Panc1 (cell line): Measurements from ENCODE around the gene CARD10. TPM values are rescaled to one million over a fixed set of nuclear protein-coding genes. Genes with fewer than 3 reads are reported as not detected.
A peak's percentile ranks its signal among the peaks of the same experiment; 100 is the strongest.

Experiments
- ATAC-seq: fragments of 200-7000 bp; cut with Tn5 transposase; 2 replicates; pipeline ENCODE4 v1.9.1; 2020; ENCODE audit warnings: mild to moderate bottlenecking, moderate library complexity
- BruUV-seq: library from RNA; stranded (reverse); fragments of 400-500 nt; replicated peaks from 2 replicates; lab custom pipeline; 2021; lab: Mats Ljungman, UMichigan
- CTCF ChIA-PET: fragments of 300-600 bp; sonication (Branson Sonifier 250); formaldehyde crosslinking; loops from one replicate; lab custom pipeline; 2022; ENCODE audit warnings: antibody characterized with exemption; lab: Charles Lee
- POLR2A ChIA-PET: fragments of 300-600 bp; sonication (Branson Sonifier 250); formaldehyde crosslinking; loops from one replicate; lab custom pipeline; 2022; ENCODE audit warnings: antibody characterized with exemption; lab: Charles Lee
- DNase-seq: peaks from one replicate; pipeline ENCODE4 v3.0.0-alpha.2; 2010; ENCODE audit warnings: low read depth, low spot score
- H3K27ac ChIP-seq: 2 replicates; pipeline ENCODE4 v1.5.1; 2011; ENCODE audit warnings: mild to moderate bottlenecking, low read length, inconsistent platforms
- H3K27me3 ChIP-seq: fragments of 200-500 bp; sonication (Bioruptor generic); 2 replicates; pipeline ENCODE4 v1.6.0; 2014; ENCODE audit warnings: low read length, inconsistent platforms; ENCODE audit not compliant: control insufficient read depth, insufficient read depth
- H3K36me3 ChIP-seq: fragments of 200-500 bp; sonication (Bioruptor generic); 2 replicates; pipeline ENCODE4 v1.5.1; 2014; ENCODE audit warnings: inconsistent platforms, mild to moderate bottlenecking, low read length, moderate library complexity; ENCODE audit not compliant: control insufficient read depth, insufficient read depth
- H3K4me1 ChIP-seq: 2 replicates; pipeline ENCODE4 v1.5.1; 2011; ENCODE audit warnings: inconsistent platforms, mild to moderate bottlenecking, low read length, moderate library complexity; ENCODE audit not compliant: control insufficient read depth, insufficient read depth
- H3K4me3 ChIP-seq, 2 experiments: 2 replicates each; pipeline ENCODE4 v1.5.1; 2011 to 2012; ENCODE audit warnings: low read depth in 2 of 2, low read length in 2 of 2, mild to moderate bottlenecking in 2 of 2, inconsistent platforms in 1 of 2, moderate library complexity in 1 of 2
- H3K9me3 ChIP-seq: fragments of 200-500 bp; sonication (Bioruptor generic); 2 replicates; pipeline ENCODE4 v1.5.1; 2014; ENCODE audit warnings: low read depth, mild to moderate bottlenecking, inconsistent platforms, low read length, moderate library complexity; ENCODE audit not compliant: control insufficient read depth, insufficient read depth
- POLR2AphosphoS5 ChIP-seq: IDR thresholded peaks from 2 replicates; pipeline ENCODE4 v1.6.1; 2012; ENCODE audit warnings: mild to moderate bottlenecking, low read depth, low read length, moderate library complexity
- SIN3A ChIP-seq: IDR thresholded peaks from 2 replicates; pipeline ENCODE4 v1.6.1; 2012; ENCODE audit warnings: low read depth, mild to moderate bottlenecking, low read length, moderate library complexity, borderline replicate concordance; ENCODE audit not compliant: insufficient read depth
- TCF7L2 ChIP-seq: IDR thresholded peaks from 2 replicates; pipeline ENCODE4 v1.6.1; 2011; ENCODE audit warnings: mild to moderate bottlenecking, low read depth, low read length, inconsistent platforms
- in situ Hi-C: cut with HindIII; loops from 2 replicates; pipeline ENCODE4 v1.10.0; 2016; ENCODE audit warnings: low sequenced_read_pairs, low pct_unique_long_range_greater_than_20kb
- intact Hi-C: fragments of 100-400 bp; cut with micrococcal nuclease; formaldehyde crosslinking; loops from one replicate; pipeline ENCODE4 v1.10.0; 2022; ENCODE audit not compliant: unreplicated experiment
- total RNA-seq: library from RNA; stranded (reverse); gene quantifications from one replicate; pipeline ENCODE4 v1.2.1, GENCODE V29; 2021; ENCODE audit not compliant: unreplicated experiment
- TF ChIP-seq, protein P1 (sequence below): fragments of 450-650 bp; IDR thresholded peaks from 2 replicates; pipeline ENCODE4 v1.5.1; 2017; ENCODE audit warnings: mild to moderate bottlenecking
- TF ChIP-seq, protein P2 (sequence below), 2 experiments: IDR thresholded peaks; 2 replicates each; pipeline ENCODE4 v1.6.1; 2011 to 2012; ENCODE audit warnings: low read depth in 2 of 2, control low read depth in 1 of 2, low read length in 1 of 2, mild to moderate bottlenecking in 1 of 2, moderate library complexity in 1 of 2; ENCODE audit not compliant: insufficient read depth in 1 of 2

The CARD10 gene
- total RNA-seq, 1 experiment from 2014 or later: 43.1 TPM

DNA sequence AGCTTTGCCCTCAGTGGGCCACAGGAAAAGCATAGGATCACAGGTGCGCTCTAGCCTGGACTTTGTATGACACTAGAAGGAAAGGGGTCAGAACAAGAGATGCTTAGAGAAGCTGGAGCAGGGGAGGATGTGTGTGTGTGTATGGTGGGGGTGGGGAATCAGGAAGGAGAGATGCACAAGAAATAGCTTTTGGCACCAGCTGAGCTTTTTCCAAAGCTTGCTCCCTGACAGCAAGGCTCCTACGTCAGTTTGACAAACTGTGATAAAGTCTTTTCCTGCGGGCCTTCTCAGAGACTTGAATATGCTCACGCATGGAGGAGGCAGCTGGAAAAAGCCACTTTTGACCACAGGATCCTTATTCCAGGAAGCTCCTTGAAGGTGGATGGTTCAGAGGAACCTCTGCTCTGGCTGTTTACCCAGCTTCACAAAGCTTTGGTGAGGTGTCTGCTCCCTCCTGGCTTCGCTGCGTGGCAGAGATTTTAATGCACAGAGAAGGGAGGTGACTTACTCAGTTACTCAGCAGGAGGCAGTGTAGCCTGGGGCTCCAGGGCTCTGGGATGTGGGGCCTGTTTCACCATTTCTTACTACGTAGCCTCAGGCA is 45.0 kb upstream of the CARD10 start:
- BruUV-seq: no TSS peak
- no peak for DNase-seq
- H3K9me3 ChIP-seq: no peaks in the 10 kb centered on the region
- H3K4me1 ChIP-seq: peaks cover 40% of the 10 kb centered on the region
- CTCF ChIA-PET: interaction anchor here (0.6 to 1.3 kb wide), 3 partner anchors 28 to 44 kb away, joined by 3 to 9 read pairs (median 4); no protein-coding TSS in a partner anchor
- H3K27me3 ChIP-seq: no peaks in the 10 kb centered on the region
- in situ Hi-C loops (no loop called here), intact Hi-C loops (no loop called here)
- peak overlapping the region; percentile 84 for H3K27ac ChIP-seq
- POLR2A ChIA-PET: interaction anchor here (0.5 kb wide), 1 partner anchor 112 kb away, joined by 7 read pairs; no protein-coding TSS in a partner anchor
- H3K36me3 ChIP-seq: no peaks in the 10 kb centered on the region; the same call in 1 of the 2 replicates
- no peak for TF ChIP-seq POLR2AphosphoS5
- TF ChIP-seq, protein P1, sequence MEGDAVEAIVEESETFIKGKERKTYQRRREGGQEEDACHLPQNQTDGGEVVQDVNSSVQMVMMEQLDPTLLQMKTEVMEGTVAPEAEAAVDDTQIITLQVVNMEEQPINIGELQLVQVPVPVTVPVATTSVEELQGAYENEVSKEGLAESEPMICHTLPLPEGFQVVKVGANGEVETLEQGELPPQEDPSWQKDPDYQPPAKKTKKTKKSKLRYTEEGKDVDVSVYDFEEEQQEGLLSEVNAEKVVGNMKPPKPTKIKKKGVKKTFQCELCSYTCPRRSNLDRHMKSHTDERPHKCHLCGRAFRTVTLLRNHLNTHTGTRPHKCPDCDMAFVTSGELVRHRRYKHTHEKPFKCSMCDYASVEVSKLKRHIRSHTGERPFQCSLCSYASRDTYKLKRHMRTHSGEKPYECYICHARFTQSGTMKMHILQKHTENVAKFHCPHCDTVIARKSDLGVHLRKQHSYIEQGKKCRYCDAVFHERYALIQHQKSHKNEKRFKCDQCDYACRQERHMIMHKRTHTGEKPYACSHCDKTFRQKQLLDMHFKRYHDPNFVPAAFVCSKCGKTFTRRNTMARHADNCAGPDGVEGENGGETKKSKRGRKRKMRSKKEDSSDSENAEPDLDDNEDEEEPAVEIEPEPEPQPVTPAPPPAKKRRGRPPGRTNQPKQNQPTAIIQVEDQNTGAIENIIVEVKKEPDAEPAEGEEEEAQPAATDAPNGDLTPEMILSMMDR: no peak
- no peak for TF ChIP-seq TCF7L2
- TF ChIP-seq, protein P2, sequence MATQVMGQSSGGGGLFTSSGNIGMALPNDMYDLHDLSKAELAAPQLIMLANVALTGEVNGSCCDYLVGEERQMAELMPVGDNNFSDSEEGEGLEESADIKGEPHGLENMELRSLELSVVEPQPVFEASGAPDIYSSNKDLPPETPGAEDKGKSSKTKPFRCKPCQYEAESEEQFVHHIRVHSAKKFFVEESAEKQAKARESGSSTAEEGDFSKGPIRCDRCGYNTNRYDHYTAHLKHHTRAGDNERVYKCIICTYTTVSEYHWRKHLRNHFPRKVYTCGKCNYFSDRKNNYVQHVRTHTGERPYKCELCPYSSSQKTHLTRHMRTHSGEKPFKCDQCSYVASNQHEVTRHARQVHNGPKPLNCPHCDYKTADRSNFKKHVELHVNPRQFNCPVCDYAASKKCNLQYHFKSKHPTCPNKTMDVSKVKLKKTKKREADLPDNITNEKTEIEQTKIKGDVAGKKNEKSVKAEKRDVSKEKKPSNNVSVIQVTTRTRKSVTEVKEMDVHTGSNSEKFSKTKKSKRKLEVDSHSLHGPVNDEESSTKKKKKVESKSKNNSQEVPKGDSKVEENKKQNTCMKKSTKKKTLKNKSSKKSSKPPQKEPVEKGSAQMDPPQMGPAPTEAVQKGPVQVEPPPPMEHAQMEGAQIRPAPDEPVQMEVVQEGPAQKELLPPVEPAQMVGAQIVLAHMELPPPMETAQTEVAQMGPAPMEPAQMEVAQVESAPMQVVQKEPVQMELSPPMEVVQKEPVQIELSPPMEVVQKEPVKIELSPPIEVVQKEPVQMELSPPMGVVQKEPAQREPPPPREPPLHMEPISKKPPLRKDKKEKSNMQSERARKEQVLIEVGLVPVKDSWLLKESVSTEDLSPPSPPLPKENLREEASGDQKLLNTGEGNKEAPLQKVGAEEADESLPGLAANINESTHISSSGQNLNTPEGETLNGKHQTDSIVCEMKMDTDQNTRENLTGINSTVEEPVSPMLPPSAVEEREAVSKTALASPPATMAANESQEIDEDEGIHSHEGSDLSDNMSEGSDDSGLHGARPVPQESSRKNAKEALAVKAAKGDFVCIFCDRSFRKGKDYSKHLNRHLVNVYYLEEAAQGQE (IDR thresholded peaks at IDR 0.05; ENCODE audit: insufficient read depth in 1 of 2, low read depth in 2 of 2, low read length in 1 of 2): no peak
- no peak for TF ChIP-seq SIN3A
- no peak for ATAC-seq
- H3K4me3 ChIP-seq: peak overlapping the region in 1 of 2 experiments; percentile 23; a peak in 2 of 4 replicates

DNA sequence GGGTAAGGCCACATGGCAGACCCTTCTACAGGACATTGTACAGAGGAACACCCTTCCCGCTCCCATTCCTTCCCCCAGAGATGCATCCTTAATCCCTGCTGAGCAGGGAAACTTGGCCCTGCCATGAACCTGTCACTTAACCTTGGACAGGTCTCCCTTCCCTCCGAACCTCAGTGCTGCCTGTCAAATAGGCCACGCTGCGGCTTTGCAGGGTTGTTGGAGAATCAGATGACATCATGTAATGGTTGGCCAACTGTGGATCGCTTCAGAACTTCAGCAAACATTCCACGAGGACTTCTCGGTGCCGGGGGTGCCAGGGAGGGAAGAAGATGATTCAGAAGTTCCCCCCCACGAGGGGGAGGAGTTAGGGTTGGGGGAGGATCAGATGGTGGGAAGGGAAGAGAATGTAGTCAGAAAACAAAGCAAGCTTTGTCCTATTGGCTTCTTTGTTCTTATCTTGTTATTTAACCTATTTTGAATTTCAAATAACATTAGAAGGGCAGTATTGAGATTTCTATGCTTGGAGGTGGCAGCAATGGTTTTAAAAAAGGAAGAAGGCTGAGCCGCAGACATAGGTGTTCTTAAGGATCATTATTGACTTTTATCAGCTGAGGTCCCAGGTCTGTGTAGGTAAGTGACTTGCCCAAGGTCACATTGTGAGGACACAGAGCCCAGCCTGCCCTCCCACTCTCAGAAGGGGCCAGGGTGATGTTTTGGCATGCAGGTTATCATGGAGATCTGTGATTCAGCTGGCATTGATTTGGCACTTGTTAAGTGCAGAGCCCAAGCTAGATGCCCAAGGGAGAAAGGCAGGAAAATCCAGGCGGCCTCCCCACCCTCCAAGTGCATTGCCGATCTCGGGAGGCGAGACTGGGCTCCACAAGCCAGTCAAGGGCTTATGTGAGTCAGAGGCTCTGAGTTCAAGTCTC is 44.2 kb upstream of the CARD10 start:
- ATAC-seq (peak; percentile 33; the same call in 1 of the 2 replicates), DNase-seq (no peak)
- H3K4me1 ChIP-seq: peaks cover 34% of the 10 kb centered on the region
- H3K27me3 ChIP-seq: no peaks in the 10 kb centered on the region
- intact Hi-C loops: no loop called here
- TF ChIP-seq TCF7L2: no peak
- TF ChIP-seq SIN3A: no peak
- no peak for TF ChIP-seq POLR2AphosphoS5
- TF ChIP-seq, protein P1: no peak
- TF ChIP-seq, protein P2 (IDR thresholded peaks at IDR 0.05; ENCODE audit: insufficient read depth in 1 of 2, low read depth in 2 of 2, low read length in 1 of 2): no peak; a peak in 1 of 4 replicates
- TSS peak; percentile 69 for BruUV-seq
- in situ Hi-C loops: no loop called here
- H3K9me3 ChIP-seq: no peaks in the 10 kb centered on the region
- ChIA-PET CTCF (interaction anchor here (0.6 to 1.3 kb wide), 3 partner anchors 29 to 44 kb away, joined by 3 to 9 read pairs (median 4); no protein-coding TSS in a partner anchor), POLR2A (interaction anchor here (0.5 kb wide), 1 partner anchor 113 kb away, joined by 7 read pairs; no protein-coding TSS in a partner anchor)
- H3K36me3 ChIP-seq: no peaks in the 10 kb centered on the region; the same call in 1 of the 2 replicates
- H3K27ac ChIP-seq: peak overlapping the region; percentile 84
- peak overlapping the region; percentile 1 to 23; a peak in 2 of 4 replicates for H3K4me3 ChIP-seq
